Effector CD8-positive, alpha-beta T cell (primary cell): ENCODE data around the gene CD59.
"Not testable (repeated sequence)": the region's sequence is repeated elsewhere in the genome, so short reads cannot be mapped to it uniquely, and the experiment has no call there.

ENCODE experiments used
- DNase-seq: peaks from one replicate; lab custom pipeline; 2025; lab: John Stamatoyannopoulos, UW

The CD59 gene

GRCh38 chr11:33694346-33695050, 41.7 kb downstream of the CD59 start:
- no peak for DNase-seq

GRCh38 chr11:33692541-33692940, 43.7 kb downstream of the CD59 start:
- no peak for DNase-seq

- DNase-seq, result no peak
Measured at GRCh38 chr11:33692013-33692504, 44.2 kb downstream of the CD59 start.

GRCh38 chr11:33691066-33691864, 45.0 kb downstream of the CD59 start:
- DNase-seq, result no peak

GRCh38 chr11:33690290-33691065, 45.7 kb downstream of the CD59 start:
- DNase-seq, result no peak

GRCh38 chr11:33689501-33689900, 46.7 kb downstream of the CD59 start:
- no peak for DNase-seq

GRCh38 chr11:33689085-33689484, 47.1 kb downstream of the CD59 start:
- no peak for DNase-seq

- no peak for DNase-seq
Measured at GRCh38 chr11:33687733-33688479, 48.3 kb downstream of the CD59 start.

GRCh38 chr11:33685082-33685481, 51.1 kb downstream of the CD59 start:
- DNase-seq, result no peak

- DNase-seq, result no peak
Measured at GRCh38 chr11:33684003-33684706, 52.1 kb downstream of the CD59 start.

GRCh38 chr11:33682446-33682845, 53.8 kb downstream of the CD59 start:
- no peak for DNase-seq

GRCh38 chr11:33682019-33682418, 54.2 kb downstream of the CD59 start:
- DNase-seq, result no peak

GRCh38 chr11:33678616-33679015, 57.6 kb downstream of the CD59 start:
- not testable (repeated sequence) for DNase-seq

- DNase-seq, result no peak
Measured at GRCh38 chr11:33674035-33674814, 62.0 kb downstream of the CD59 start.

GRCh38 chr11:33672273-33672672, 64.0 kb downstream of the CD59 start:
- DNase-seq, result no peak

- no peak for DNase-seq
Measured at GRCh38 chr11:33670250-33671011, 65.8 kb downstream of the CD59 start.

- no peak for DNase-seq
Measured at GRCh38 chr11:33669598-33670249, 66.5 kb downstream of the CD59 start.

- DNase-seq, result no peak
Measured at GRCh38 chr11:33668951-33669596, 67.1 kb downstream of the CD59 start.

- DNase-seq, result no peak
Measured at GRCh38 chr11:33668468-33668825, 67.8 kb downstream of the CD59 start.
